GM19467 (cell line): Measurements from ENCODE around the gene TEX2.
"Not testable (repeated sequence)": the region's sequence is repeated elsewhere in the genome, so short reads cannot be mapped to it uniquely, and the experiment has no call there.

Experiments
- ATAC-seq: cut with Tn5 transposase; IDR thresholded peaks from one replicate; pipeline ENCODE4 v1.9.1; 2021; ENCODE audit warnings: mild to moderate bottlenecking, moderate library complexity; ENCODE audit not compliant: unreplicated experiment

Gene TEX2

DNA sequence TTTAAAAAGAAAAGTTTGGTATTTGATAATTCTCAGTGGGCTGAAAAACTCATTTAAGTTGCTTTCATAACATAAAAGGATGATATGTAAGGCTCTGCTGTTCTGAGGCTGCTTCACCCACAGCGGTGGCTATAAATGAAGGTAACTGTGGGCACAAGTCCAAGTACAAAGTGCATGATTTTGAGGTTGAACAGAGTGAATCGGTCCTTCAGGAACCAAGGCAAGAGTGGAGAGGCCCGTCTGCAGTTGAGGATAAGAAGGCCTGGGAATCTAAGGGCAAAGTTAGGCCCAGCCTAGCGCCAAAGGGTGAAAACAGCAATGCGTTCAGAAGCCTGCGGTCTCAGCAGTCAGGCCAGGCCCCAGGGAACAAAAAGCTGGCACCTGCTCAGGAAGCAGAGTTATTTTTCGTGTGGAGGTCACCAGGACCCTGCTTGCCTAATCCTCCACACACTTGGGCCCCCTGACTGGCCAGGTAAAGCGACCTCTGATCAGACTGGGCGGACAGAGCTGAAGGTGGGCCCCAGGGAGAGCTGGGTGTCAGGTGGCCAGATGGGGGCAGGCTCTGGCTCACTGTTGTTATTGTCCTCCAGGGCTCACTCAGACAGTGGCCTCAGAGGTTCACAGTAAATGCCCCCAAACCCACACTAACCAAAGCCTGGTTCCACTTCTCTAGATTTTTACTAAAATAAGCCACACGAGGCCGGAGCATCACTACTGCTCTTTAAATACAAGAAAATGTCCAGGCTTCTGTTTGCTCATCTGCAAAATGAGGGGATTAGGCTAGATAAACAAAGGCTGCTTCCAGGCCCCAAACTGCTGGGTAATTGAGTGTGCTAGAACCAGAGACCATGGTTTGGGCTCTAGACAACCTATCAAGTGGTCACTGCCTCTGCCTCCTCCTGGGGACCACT, 46.5 kb downstream of the TEX2 start:
- ATAC-seq = no peak

DNA sequence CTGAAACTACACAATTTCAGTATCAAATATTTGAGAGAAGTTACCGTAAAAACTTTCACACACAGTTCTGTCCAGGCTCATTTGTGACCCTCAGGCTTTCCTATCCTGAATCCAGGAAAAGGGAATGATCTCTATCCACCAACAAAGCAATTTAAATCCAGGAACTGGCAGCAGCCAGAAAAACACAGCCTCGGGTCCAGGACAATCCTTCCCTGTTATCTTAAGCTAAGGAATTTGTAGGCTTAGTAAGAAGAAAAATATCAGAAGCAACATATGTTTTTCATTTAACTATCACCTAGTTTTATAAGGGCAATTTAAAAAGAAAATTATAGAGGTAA, 47.1 kb downstream of the TEX2 start:
- ATAC-seq = no peak

DNA sequence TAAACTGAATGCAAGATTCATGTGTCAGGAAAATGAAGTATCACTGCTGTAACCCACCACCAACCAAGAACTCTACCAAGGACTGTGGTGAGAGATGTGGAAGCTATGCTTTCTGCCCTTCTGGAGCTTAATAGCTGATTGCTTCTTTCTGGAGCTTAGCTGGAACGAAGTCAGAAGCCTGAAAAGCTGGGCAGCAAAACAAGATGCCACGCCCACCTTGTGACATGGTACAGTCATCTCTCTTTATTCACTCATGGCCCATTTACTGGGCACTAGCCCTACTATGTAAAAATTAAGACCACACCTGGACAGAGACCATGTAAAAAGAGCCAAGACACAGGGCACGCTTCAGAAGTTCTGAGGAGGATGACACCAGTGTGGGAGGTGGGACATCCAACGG, 48.1 kb downstream of the TEX2 start:
- no peak for ATAC-seq

DNA sequence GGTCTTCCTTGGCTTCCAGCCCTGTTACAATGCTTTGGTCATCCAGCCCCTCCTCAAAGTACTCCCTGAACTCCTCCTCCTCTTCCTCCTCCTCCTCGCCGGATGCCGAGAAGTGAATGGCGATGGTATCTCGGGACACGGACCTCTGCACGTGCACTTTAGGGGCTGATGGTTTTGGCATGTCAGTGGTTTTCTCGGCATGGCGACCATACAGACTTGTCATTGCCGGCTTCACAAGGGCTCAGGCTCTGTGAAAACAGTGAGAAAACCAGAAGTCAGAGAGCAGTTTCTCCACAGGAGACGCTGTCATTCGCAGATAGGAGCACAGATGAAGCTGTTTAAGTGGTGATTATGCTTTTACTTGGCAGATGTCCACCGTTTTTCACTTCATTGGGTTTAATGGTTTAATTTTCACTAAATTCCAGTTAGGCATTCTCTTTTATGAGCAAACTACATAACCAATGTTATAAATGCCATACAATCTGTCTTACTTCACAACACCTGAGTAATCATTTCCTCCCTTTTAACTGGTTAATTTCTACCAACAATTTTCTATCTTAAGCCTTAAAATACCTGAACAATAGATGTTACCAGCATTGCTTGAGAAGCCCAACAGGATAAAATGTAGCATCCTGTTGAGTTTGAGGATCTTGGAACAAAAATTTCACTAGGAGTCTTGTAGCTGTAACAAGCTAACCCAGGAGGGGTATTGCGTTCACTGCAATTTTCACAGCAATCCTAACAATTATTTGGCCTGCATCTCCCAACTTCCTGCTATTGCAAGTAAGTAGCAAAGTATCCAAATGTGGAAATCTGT, 48.9 kb downstream of the TEX2 start:
- no peak for ATAC-seq

GRCh38 chr17:64212122-64212521, 50.9 kb downstream of the TEX2 start:
- ATAC-seq = no peak

DNA sequence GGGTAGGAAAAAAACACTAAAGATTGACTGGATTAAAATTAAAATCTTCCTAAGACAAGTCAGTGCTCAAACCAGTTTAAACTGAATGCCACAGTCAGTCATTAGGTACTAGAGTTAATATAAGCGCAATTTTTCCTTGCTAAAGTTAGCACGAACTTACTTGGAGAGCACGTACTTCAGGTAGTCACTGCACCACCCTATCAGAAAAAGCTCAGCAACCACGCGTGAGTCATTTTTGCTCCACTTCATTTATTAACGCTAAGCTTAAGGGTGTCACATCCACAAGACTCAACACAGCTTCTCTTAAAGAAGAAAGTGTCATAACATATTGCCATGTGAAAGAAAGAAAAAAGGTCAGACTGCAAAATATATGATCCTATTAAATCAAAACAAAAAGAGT, 53.1 kb downstream of the TEX2 start:
- ATAC-seq = no peak

DNA sequence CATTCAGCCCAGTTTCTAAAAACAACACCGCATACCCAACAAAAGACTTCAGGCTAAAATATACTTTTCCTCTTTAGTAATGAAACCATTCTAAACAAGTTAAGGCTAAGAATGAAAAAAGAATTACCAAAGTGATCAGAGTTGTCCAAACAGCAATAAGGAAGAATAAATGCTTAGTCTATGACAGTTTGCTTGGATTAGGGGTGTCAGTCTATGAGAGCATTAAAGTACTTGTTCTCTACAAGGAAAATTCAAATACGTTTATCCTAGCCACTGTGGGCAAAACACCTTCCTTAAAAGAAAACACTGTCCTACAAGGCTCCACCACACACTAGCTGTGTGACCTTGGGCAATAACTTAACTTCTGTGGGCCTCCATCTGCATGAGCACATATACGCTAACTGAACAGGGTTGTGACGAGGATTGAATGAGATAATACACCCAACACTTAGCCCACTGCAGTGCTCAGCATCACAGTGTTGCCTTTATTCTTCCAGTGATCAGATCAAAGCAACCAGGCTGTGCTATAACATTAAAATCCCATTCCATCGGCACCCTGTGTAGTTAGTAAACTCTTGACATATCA, 53.6 kb downstream of the TEX2 start:
- no peak for ATAC-seq

GRCh38 chr17:64208656-64209055, 54.4 kb downstream of the TEX2 start:
- ATAC-seq = not testable (repeated sequence)

DNA sequence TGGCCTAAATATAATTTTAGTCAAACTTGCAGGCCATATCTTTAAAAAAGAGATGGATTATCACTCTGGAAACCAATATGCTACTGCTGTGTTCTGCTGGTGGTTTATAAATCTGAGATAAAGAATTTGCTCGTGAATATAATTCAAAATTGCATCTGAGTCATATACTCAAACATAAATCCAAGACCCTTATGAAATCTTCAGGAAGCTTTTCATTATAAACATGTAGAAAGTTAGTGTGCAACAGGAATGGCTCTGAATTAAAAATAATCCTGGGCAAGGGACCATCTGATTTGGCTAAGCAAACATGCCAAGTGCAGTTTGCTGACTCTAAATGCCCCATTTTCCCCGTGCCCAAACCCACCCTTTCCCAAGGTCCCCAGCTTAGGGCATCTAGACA, 57.3 kb downstream of the TEX2 start:
- ATAC-seq = no peak

- no peak for ATAC-seq
These were observed 59.4 kb downstream of the TEX2 start for GRCh38 chr17:64203630-64204029.

GRCh38 chr17:64202683-64203344, 60.2 kb downstream of the TEX2 start:
- ATAC-seq = no peak

DNA sequence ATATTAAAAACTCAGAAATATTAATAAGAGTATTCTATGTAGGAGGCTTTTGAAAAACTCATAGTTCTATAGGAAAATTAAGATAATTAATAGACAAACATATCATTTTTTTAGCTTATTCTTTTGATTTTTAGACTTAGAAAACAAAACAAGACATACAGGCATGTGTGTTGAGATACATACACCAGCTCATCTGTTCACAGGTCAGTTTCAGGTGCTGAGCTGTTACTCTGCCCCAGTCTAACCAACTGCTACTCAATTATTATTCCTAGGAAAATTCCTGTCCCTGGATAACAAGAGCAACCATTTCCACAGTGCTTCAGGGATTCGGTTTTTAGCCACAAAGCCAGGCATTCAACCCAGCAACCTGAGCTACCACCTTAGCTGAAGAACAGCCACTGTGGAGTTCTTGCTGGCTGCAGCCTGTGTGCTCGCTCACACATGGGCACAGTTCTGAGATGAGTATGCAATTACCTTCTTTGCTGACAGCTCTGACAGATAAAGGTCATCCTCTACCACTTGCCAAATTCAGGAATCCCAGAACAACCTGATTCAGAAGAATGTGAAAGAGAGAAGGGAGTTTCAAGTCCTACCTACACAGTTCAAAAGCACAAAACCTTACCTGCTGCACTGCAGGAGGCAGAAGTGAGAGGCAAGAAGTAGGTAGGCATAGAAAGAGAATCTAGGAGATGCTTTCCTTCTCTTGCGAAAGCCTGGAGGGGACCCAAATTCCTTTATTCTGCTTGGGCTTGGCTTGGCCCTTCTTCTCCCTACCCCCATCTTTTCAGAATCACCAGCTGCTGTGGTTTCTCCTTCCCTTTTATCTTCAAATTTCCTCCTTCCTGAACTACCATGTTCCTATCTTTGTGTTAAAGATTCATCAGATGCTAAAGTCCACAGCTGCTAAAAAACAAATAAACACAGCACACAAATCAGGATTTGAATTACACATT, 62.7 kb downstream of the TEX2 start:
- ATAC-seq = no peak

GRCh38 chr17:64198331-64199090, 64.5 kb downstream of the TEX2 start:
- ATAC-seq = no peak

- ATAC-seq = no peak
These were observed 66.5 kb downstream of the TEX2 start for GRCh38 chr17:64196601-64197000.

DNA sequence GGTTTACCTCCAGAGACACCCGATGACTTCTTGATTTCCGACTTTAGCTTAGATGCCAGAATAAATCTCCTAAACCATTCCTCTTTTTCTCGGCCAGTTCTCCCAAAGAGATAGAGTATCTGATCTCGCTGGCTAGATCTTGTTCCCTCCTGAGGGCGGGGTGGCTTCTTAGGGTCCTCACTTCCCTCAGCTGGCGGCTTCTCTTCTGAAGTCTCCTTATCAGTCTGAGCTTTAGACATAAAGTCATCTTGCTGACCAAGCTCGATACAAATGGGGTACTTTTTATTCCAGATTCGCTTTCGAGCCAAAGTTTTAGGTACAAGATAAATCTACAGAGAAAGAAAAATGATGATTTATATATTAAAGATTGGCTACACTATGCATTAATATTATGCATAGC, 69.5 kb downstream of the TEX2 start:
- no peak for ATAC-seq

DNA sequence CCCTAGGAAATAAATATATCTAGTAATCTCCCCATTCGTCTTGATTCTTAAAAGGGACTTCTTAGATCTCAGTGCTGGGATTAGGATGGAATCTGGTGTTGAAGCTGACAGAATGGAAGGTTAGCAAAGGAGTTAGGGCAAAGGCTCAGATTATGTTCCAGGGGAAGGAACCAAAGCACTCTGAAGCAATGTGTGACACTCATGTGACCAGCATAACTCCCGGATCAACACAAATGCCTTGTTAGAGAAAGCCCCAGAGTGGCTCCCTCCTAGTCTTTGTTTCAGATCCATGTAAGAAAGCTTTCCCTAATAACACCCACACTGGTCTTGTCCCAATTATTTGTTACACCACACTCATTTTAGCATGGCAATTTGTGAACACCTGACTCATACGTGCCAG, 70.5 kb downstream of the TEX2 start:
- ATAC-seq = no peak

DNA sequence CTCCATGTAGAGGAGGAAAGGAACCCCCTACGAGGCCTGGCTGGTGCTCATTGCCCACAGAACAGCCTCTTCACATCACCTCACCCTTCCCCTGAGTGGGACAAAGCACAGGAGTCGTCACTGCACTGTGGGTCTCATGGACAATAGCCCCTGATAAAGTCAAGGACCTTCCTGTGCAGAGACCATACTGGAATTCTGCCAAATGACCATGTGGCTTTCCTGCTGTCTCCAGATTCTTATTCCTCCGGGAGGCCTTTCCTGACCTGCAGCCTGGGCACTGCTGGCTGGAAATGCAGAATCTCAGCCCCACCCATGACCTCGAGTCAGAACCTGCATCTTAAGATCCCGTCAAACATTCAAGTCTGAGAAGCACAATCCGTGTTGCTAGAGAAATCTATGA, 72.6 kb downstream of the TEX2 start:
- no peak for ATAC-seq

- no peak for ATAC-seq
These were observed 75.0 kb downstream of the TEX2 start for GRCh38 chr17:64188088-64188487.

DNA sequence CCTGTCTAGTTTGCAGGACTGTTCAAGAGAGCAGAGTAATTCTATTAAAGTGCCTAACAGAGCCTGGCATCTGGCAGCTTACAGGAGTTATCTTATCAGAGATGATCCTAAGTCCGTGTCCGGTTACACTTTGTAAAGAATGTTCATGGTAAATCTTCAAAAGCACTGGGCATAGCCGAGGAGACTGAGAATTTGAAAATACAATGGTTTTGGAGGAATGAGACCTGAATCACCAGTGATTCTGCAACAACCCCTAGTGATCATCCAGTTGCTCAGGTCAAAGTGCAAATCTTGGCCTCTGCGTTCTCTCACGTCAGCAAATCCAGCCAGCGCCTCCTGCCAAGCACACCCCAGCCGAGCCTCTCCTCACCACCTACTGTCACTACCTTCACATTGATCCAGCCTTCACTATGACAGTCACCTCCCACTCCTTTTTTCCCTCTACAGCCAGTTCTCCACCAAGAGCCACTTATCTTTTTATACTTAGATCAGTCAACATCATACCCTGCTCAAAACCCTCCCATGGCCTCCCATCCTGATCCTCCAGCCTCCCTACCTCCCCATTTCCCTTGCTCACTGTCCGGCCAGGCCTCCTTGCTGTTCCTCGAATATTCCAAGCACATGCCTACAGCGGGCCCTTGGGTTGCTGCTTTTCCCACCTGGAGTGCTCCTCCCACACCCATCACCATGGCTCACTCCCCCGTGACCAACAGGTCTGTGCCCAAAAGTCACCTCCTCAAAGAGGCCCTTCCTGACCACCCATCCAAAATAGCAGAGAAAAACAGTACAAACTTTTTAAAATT, 75.8 kb downstream of the TEX2 start:
- ATAC-seq = no peak
